Choroid plexus epithelial cell (primary cell): Measurements from ENCODE around the gene ARHGAP12.
"Not testable (repeated sequence)": the region's sequence is repeated elsewhere in the genome, so short reads cannot be mapped to it uniquely, and the experiment has no call there.

ENCODE experiments used
- DNase-seq: peaks from one replicate; pipeline ENCODE4 v3.0.0-alpha.2; 2010; ENCODE audit warnings: low read depth
- H3K4me3 ChIP-seq: 2 replicates; pipeline ENCODE4 v1.5.1; 2011; ENCODE audit warnings: low read depth, mild to moderate bottlenecking, control low read depth, low read length, moderate library complexity
- TF ChIP-seq, protein P1 (sequence below): conservative IDR thresholded peaks from 2 replicates; pipeline ENCODE4 v1.5.1; 2011; ENCODE audit warnings: low read depth, mild to moderate bottlenecking, control low read depth, inconsistent platforms, low read length, moderate library complexity

ARHGAP12 gene

DNA sequence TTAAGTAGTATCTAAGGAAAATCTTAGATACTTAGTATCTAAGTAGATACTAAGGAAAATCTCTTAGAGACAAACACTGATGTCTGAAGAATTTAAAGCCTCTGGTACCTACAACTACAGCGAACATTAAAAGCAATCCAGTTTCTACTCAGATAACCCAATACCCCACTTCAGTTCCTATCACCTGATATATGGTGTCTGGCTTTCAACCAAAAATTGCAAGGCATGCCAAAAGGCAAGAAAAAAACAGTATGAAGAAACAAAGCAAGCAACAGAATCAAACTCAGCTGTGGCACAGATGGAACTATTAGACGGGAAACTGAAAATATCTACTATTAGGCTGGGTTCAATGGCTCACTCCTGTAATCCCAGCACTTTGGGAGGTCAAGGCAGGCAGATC lies 31.1 kb downstream of the ARHGAP12 start:
- TF ChIP-seq, protein P1, sequence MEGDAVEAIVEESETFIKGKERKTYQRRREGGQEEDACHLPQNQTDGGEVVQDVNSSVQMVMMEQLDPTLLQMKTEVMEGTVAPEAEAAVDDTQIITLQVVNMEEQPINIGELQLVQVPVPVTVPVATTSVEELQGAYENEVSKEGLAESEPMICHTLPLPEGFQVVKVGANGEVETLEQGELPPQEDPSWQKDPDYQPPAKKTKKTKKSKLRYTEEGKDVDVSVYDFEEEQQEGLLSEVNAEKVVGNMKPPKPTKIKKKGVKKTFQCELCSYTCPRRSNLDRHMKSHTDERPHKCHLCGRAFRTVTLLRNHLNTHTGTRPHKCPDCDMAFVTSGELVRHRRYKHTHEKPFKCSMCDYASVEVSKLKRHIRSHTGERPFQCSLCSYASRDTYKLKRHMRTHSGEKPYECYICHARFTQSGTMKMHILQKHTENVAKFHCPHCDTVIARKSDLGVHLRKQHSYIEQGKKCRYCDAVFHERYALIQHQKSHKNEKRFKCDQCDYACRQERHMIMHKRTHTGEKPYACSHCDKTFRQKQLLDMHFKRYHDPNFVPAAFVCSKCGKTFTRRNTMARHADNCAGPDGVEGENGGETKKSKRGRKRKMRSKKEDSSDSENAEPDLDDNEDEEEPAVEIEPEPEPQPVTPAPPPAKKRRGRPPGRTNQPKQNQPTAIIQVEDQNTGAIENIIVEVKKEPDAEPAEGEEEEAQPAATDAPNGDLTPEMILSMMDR = no peak
- no peak overlapping the region for H3K4me3 ChIP-seq
- DNase-seq = peak; percentile 34

DNA sequence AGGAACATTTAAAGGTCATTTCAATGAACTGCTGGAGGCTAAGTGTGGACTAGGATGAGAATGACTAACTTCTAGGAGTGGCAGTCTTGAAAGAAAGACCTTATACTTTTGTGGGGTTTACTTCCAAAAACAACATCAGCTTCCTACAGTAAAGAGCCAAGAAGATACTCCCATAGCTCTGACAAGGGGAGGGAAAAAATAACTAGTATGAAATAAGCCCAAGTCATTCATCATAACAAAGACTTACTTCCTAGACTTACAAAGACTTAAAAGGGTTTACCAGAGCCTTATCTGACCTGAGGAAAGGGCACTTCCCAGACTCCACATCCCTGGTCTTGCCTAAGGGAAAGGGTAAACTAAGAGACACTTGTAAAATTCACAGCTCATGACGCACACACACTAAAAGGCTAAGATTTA lies 31.7 kb downstream of the ARHGAP12 start:
- H3K4me3 ChIP-seq = no peak overlapping the region
- DNase-seq = peak; percentile 52
- TF ChIP-seq, protein P1 = no peak

DNA sequence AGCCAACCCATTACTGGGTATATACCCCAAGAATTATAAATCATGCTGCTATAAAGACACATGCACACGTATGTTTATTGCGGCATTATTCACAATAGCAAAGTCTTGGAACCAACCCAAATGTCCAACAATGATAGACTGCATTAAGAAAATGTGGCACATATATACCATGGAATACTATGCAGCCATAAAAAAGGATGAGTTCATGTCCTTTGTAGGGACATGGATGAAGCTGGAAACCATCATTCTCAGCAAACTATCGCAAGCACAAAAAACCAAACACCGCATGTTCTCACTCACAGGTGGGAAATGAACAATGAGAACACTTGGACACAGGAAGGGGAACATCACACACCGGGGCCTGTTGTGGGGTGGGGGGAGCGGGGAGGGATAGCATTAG lies 32.9 kb downstream of the ARHGAP12 start:
- not testable (repeated sequence) for H3K4me3 ChIP-seq, DNase-seq

DNA sequence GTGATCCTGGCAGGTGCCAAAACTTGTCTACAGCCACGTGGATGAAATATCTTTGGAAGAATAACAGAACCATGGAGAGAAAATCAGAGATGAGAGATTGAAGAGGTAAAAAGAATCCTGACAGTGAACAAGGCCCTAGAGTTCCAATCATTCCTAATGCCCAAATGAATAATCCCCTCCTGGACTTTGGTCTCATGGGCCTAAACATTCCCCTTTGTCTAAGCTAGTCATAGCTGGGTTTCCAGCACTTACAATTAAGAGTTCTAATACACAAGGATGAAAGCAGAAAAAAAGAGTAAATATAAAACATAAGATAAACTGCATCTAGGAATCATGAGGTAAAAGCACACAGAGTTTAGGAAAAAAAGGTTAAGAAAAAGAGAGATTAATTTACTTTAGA lies 40.2 kb downstream of the ARHGAP12 start:
- TF ChIP-seq, protein P1 = no peak

DNA sequence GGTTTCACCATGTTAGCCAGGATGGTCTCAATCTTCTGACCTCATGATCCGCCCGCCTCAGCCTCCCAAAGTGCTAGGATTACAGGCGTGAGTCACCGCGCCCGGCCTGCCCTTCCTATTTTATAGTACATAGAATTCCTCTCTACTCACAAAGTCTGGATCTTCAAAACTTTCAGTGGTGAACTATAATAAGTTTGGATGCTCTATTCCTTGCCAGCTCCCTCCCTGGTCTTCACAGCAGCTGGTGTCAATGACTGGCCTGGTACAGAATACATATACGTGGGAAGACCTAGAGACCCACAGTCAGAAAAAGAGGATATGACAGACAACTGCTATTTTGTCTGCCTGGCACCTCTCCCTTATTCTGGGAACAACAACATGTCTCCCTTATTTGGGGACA lies 40.8 kb downstream of the ARHGAP12 start:
- H3K4me3 ChIP-seq = no peak overlapping the region
- DNase-seq = no peak
- TF ChIP-seq, protein P1 = no peak

More for the DNA sequence above, 40.2 kb downstream of the ARHGAP12 start:
- no peak for DNase-seq
- no peak overlapping the region for H3K4me3 ChIP-seq

DNA sequence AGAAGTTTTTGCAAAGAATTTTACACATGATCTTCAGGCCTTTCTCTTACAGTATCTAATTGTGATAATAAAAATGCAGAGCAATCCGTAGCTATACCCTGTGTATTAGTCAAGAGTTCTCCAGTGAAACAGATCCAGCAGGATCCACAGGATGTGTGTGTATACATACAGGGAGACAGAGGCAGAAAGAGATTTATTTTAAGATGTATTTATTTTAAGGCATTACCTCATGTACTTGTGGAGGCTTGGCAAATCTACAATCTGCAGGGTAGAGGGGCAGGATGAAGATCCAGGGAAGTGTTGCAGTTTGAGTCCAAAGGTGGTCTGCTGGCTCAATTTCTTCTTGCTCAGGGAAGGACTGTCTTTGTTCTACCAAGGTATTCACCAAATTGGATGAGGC lies 41.7 kb downstream of the ARHGAP12 start:
- TF ChIP-seq, protein P1 = no peak
- H3K4me3 ChIP-seq = no peak overlapping the region
- DNase-seq = no peak

DNA sequence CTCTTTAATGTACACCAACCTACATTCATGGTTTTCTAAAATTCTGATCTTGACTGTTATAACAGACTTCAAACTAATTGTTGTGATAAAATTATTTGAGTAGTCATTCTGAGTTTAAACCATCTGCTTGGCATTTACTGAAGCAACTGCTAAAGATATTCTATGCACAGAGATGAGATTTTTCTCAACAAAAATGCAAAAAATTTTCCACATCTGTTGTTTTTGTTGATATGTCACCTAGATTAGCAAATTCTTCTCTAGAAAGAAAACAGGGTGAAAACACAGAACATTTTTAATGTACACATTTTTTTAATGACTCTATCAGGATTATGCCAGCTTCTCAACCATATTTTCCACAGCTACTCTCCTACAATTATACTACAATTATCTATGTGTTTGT lies 42.7 kb downstream of the ARHGAP12 start:
- DNase-seq = no peak
- TF ChIP-seq, protein P1 = no peak
- H3K4me3 ChIP-seq = no peak overlapping the region

DNA sequence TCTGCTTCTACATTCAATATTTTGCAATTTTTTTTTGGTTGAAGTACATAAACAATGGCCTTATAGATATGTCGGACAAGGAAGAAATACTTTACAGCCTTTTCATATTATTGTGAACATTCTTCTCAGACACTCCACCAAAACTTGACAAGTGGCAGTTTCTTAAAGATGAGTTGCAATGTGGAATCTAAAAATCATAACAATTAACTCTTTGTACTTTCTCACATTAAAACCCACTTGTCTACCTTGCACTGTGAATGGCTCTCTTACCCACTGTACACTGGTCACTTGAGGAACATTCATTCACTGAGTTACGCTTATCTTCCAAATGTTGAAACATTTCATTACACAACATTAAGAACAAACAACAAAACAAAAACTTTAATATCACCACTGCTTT lies 44.2 kb downstream of the ARHGAP12 start:
- DNase-seq = no peak
- TF ChIP-seq, protein P1 = no peak
- no peak overlapping the region for H3K4me3 ChIP-seq
